HepG2 (cell line): Measurements from ENCODE around the gene SEPTIN5. TPM values are rescaled to one million over a fixed set of nuclear protein-coding genes. Genes with fewer than 3 reads are reported as not detected.

Experiments
- BHLHE40 ChIP-seq: IDR thresholded peaks from 2 replicates; pipeline ENCODE4 v1.6.1; 2011; ENCODE audit warnings: low read length, improper control_type of control experiment
- CREB3 ChIP-seq: sonication (generic); formaldehyde crosslinking; IDR thresholded peaks from 2 replicates; pipeline ENCODE4 v1.5.0; 2020; ENCODE audit warnings: missing genetic modification reagents
- DNMT1 ChIP-seq: sonication (generic); formaldehyde crosslinking; IDR thresholded peaks from 2 replicates; pipeline ENCODE4 v1.5.1; 2020; ENCODE audit warnings: mild to moderate bottlenecking, missing genetic modification reagents
- HMGA1 ChIP-seq: sonication (generic); formaldehyde crosslinking; conservative IDR thresholded peaks from 2 replicates; pipeline ENCODE4 v1.4.0; 2020; ENCODE audit warnings: missing genetic modification reagents
- RAD21 ChIP-seq: fragments of 450-650 bp; formaldehyde crosslinking; IDR thresholded peaks from 2 replicates; pipeline ENCODE4 v1.5.0; 2020; ENCODE audit warnings: mild to moderate bottlenecking
- STAT5B ChIP-seq: sonication (generic); formaldehyde crosslinking; IDR thresholded peaks from 2 replicates; pipeline ENCODE4 v1.4.0; 2020; ENCODE audit warnings: missing genetic modification reagents
- TEAD3 ChIP-seq: optimal IDR thresholded peaks from 2 replicates; pipeline ENCODE3; 2016; ENCODE audit warnings: borderline replicate concordance
- XBP1 ChIP-seq: sonication (generic); formaldehyde crosslinking; IDR thresholded peaks from 2 replicates; pipeline ENCODE4 v1.5.0; 2020; ENCODE audit warnings: missing genetic modification reagents
- ZC3H13 ChIP-seq: sonication (generic); formaldehyde crosslinking; IDR thresholded peaks from 2 replicates; pipeline ENCODE4 v1.8.1; 2023; ENCODE audit warnings: mild to moderate bottlenecking, missing genetic modification reagents, moderate library complexity
- ZNF256 ChIP-seq: sonication (generic); formaldehyde crosslinking; conservative IDR thresholded peaks from 2 replicates; pipeline ENCODE4 v1.4.0; 2020; ENCODE audit warnings: missing genetic modification reagents
- ZNF382 ChIP-seq: sonication (generic); formaldehyde crosslinking; IDR thresholded peaks from 2 replicates; pipeline ENCODE4 v1.5.0; 2020; ENCODE audit warnings: missing genetic modification reagents, mild to moderate bottlenecking, borderline replicate concordance
- ZNF615 ChIP-seq: sonication (generic); formaldehyde crosslinking; IDR thresholded peaks from 2 replicates; pipeline ENCODE4 v1.5.0; 2020; ENCODE audit warnings: mild to moderate bottlenecking, missing genetic modification reagents, borderline replicate concordance
- ZNF800 ChIP-seq: sonication (generic); formaldehyde crosslinking; IDR thresholded peaks from 2 replicates; pipeline ENCODE4 v1.4.0; 2020; ENCODE audit warnings: missing genetic modification reagents
- polyA plus RNA-seq, 8 experiments: library from polyadenylated mRNA; depleted of rRNA in 3 of 8; stranded (reverse) in 7 of 8; unstranded in 1 of 8; fragments of >200 nt; fragmentation: Illumina TruSeq in 4 of 8; extraction: Trizol in 4 of 8; gene quantifications; 2 replicates each; pipeline versions ENCODE4 v1.2.1 to v1.2.3, GENCODE V29; 2011 to 2016; ENCODE audit warnings: low read depth in 4 of 8, missing spikeins in 1 of 8, mixed read lengths in 1 of 8; ENCODE audit not compliant: insufficient read depth in 1 of 8
- total RNA-seq, 5 experiments: library from RNA; depleted of rRNA; stranded (reverse); fragments of >200 nt; fragmentation: Illumina TruSeq; extraction: Trizol; gene quantifications; 2 replicates each; pipeline ENCODE4 v1.2.3, GENCODE V29; 2016; ENCODE audit warnings: low read depth in 1 of 5
- TF ChIP-seq, protein P1 (sequence below): sonication (generic); formaldehyde crosslinking; conservative IDR thresholded peaks from 2 replicates; pipeline ENCODE4 v1.4.0; 2020; ENCODE audit warnings: missing genetic modification reagents
- TF ChIP-seq, protein P2 (sequence below): sonication (generic); formaldehyde crosslinking; IDR thresholded peaks from 2 replicates; pipeline ENCODE4 v1.4.0; 2020; ENCODE audit warnings: mild to moderate bottlenecking, missing genetic modification reagents

The SEPTIN5 gene
- total and polyA plus RNA-seq, 2 of the 13 experiments (the other 11 are each of a cell fraction or from before 2014, with no cell fraction given): 0.33 TPM; not detected in 1

GRCh38 chr22:19716041-19716828, 1.9 kb downstream of the SEPTIN5 start (continued):
- TF ChIP-seq, protein P1, sequence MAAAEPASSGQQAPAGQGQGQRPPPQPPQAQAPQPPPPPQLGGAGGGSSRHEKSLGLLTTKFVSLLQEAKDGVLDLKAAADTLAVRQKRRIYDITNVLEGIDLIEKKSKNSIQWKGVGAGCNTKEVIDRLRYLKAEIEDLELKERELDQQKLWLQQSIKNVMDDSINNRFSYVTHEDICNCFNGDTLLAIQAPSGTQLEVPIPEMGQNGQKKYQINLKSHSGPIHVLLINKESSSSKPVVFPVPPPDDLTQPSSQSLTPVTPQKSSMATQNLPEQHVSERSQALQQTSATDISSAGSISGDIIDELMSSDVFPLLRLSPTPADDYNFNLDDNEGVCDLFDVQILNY: no peak
- no peak for TF ChIP-seq ZNF615 (CRISPR knock-in tag)
- no peak for TF ChIP-seq RAD21 (CRISPR knock-in tag)
- no peak for TF ChIP-seq HMGA1 (CRISPR knock-in tag)
- no peak for TF ChIP-seq STAT5B
- TF ChIP-seq, protein P2, sequence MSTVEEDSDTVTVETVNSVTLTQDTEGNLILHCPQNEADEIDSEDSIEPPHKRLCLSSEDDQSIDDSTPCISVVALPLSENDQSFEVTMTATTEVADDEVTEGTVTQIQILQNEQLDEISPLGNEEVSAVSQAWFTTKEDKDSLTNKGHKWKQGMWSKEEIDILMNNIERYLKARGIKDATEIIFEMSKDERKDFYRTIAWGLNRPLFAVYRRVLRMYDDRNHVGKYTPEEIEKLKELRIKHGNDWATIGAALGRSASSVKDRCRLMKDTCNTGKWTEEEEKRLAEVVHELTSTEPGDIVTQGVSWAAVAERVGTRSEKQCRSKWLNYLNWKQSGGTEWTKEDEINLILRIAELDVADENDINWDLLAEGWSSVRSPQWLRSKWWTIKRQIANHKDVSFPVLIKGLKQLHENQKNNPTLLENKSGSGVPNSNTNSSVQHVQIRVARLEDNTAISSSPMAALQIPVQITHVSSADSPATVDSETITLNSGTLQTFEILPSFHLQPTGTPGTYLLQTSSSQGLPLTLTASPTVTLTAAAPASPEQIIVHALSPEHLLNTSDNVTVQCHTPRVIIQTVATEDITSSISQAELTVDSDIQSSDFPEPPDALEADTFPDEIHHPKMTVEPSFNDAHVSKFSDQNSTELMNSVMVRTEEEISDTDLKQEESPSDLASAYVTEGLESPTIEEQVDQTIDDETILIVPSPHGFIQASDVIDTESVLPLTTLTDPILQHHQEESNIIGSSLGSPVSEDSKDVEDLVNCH (CRISPR knock-in tag): no peak
- no peak for TF ChIP-seq CREB3 (CRISPR knock-in tag)
- TF ChIP-seq XBP1 (CRISPR knock-in tag): no peak
- TF ChIP-seq ZNF382 (CRISPR knock-in tag): no peak
- no peak for TF ChIP-seq ZNF256
- TF ChIP-seq BHLHE40: no peak
- no peak for TF ChIP-seq DNMT1 (CRISPR knock-in tag)
- TF ChIP-seq ZNF800 (CRISPR knock-in tag): no peak
- no peak for TF ChIP-seq ZC3H13 (CRISPR knock-in tag)
- TF ChIP-seq TEAD3 (CRISPR knock-in tag): no peak
